Measurements from ENCODE around the gene MBOAT1.
"Not testable (repeated sequence)": the region's sequence is repeated elsewhere in the genome, so short reads cannot be mapped to it uniquely, and the experiment has no call there.

The MBOAT1 gene

DNA sequence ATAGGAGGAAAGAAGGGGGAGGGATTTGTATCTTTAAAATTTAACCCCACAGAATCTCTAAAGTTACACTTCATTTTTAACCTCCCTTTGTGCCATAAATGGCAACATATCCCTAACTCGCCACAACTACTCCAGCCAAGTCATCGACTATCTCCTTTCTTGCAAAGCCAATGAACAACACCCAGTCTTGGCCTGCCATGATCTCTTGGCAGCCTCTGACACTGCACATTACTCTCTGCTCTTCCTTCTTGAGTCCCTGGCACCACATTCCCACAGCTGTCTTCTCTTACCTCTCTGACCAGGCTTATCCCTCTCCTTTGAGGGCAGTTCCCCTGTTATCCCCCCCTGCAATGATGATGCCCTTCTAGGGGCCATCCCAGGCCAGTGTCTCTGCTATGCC lies 42.5 kb downstream of the MBOAT1 start:
- no peak for DNase-seq (ENCODE audit: low spot score)

DNA sequence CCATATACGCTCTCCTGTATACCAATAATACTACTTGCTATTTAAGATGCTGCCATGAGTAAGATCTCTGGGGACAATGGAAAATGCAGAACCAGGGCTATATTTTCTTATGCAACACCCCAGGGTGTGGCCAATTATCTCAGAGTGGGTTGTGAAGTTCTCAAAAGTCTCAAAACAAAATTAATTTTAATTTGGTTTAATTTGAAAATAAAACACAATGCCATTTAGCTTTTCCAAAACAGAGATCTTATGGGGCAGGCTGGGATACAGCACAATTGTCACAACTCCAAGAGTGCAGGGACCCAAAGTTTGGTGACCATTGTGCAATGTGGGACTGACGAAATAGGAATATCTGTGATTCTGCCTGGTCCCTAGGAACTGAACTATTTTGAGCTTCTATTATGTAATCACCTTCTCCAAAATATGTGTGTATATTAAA lies 43.1 kb downstream of the MBOAT1 start:
- DNase-seq (ENCODE audit: low spot score) = no peak

DNA sequence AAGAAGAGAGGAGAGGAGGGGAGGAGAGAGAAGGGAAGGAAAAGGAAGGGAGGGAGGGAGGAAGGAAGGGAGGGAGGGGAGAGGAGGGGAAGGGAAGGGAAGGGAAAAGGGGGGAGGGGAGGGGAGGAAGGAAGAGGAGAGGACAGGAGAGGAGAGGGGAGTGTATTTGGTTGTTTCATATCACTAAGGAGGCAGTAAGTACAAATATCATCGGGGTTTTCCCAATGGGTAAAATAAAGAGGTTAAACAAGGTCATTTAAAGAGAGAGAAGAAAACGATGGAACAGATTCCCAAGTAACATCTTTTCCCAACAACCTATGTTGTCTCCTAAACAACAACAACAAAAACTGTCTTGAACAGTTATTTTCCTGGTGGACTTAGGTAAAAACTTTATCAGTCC lies 43.6 kb downstream of the MBOAT1 start:
- no peak for DNase-seq (ENCODE audit: low spot score)

DNA sequence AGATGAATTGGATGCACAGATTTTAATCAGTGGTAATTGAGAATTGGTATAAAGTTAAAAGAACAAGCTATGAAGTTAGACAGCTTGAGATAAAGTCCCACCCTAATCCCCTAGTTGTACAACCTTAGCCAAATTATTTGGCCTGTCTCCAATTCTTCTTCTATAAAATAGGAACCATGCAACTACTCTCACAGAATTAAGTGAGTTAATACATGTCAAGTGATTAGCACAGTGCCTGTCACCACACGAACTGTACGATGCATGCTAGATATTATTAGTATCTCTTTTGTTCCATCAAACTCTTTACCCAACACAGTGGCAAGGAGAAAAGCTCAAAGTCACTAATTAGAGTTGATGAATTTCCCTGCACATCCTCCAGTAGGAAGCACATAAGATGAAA lies 44.7 kb downstream of the MBOAT1 start:
- DNase-seq (ENCODE audit: low spot score) = no peak

DNA sequence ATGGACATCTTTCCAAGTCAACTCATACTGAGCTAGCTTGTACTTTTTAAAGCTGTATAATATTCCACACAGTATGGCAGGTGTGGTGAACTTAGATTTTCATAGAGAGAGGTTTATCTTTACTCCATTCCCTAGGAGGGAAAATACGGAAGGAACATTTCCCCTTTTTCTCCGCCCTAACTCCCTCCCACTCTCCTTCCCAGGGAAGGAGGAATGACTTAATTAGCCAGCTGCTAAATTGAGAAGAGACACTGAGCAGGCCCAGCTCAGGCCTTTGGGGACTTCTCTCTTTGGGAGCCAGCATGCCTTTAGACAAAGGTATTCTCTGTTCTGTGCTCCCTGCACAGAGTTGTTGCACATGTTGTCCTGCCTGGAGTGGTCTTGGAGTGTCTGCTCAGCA lies 46.1 kb downstream of the MBOAT1 start:
- DNase-seq (ENCODE audit: low spot score) = no peak

DNA sequence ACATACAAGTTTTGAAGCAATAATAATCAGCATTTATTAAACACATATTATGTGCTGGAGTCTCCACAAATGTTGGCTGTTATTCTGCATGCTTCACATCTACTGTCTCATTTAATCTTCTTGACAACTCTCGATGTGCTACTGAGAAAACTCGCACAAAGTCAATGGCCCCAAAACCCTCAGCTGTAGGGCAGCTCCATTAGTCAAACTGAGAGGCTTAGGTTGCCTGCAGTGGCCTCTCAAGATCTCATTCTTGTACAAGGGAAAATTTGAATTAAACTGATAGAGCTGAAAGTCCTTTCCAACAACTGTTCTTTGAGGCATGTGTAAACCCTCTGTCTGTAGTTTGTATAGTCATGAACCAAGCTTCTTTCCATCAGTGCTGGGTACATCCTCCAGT lies 49.8 kb downstream of the MBOAT1 start:
- DNase-seq (ENCODE audit: low spot score) = no peak

DNA sequence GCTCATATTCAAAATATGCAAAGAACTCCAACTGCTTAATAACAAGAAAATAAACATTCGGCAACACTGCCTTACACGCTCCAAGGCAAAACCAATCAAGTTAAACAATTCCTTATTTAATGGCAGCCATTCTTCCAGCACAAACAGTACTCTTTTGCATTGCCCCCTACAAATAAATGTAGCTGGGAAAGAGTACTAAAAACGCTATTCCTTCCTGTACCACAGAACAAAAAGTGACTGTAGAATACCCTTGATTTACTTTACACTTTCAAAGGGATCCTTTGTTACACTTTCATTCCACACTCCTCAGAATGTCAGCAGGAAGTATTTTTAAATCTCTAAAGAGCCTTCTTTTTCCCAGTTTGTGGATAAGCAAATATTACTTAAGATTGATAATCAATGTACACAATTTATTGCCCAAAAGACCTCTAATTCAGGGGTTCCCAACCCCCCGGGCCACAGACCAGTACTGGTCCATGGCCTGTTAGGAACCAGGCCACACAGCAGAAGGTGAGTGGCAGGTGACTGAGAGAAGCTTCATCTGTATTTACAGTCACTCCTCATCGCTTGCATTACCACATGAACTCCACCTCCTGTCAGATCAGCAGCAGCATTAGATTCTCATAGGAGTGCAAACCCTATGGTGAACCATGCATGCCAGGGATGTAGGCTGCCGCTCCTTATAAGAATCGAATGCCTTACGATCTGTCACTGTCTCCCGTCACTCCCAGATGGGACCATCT lies 51.6 kb downstream of the MBOAT1 start:
- DNase-seq (ENCODE audit: low spot score) = no peak

DNA sequence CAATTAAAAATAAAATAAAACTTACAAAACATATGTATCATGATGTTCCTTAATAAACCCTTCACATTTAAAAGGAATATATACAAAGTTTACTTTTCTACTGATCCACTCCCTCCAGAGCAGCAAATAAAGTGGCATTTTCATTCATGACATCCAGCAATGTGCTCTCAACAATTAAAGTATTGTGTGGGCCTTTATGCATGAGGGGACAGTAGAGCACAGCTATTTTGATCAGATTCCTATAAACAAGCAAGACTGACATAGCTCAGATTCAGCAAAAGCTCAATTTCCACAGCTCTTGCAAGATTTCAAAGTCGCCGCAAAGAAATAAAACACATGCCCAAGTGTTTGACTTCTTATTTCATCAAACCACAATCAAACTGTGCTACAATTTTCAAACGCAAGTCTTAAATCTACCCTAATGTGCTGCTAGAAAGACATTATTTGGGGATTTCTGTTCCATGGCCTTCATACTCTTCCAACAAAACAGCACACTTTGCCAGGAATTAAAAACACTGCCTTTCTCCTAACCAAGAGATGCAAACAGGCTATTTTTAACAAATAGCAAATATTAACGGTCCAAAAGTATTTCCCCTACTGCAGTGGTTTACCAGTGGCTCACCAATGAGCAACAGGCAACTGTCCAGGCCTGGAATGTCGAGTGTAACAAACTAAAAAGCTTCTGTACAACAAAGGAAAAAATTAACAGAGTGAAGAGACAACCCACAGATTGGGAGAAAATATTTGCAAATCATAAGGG lies 52.3 kb downstream of the MBOAT1 start:
- DNase-seq (ENCODE audit: low spot score) = no peak

DNA sequence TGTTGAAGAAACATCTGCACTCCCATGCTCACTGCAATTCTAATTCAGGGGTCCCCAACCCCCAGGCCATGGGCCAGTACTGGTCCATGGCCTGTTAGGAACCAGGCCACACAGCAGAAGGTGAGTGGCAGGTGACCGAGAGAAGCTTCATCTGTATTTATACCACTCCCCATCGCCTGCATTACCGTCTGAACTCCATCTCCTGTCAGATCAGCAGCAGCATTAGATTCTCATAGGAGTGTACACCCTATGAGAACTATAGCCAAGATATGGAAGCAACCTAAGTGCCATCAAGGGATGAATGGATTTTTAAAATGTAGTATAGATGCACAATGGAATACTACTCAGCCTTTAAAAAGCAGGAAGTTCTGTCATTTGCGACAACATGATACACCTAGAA lies 53.2 kb downstream of the MBOAT1 start:
- DNase-seq (ENCODE audit: low spot score) = no peak

DNA sequence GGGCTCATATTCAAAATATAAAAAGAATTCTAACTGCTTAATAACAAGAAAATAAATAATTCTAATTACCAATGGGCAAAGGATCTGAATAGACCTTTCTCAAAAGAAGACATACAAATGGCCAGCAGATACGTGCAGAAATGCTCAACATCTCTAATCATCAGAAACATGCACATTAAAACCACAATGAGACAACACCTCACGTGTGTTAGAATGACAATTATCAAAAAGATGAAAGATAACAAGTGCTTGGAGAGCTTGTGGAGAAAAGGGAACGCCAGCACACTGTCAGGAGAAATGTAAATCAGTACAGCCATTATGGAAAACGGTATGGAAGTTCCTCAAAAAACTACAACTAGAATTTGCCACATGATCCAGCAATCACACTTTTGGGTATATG lies 53.6 kb downstream of the MBOAT1 start:
- no peak for DNase-seq (ENCODE audit: low spot score)

DNA sequence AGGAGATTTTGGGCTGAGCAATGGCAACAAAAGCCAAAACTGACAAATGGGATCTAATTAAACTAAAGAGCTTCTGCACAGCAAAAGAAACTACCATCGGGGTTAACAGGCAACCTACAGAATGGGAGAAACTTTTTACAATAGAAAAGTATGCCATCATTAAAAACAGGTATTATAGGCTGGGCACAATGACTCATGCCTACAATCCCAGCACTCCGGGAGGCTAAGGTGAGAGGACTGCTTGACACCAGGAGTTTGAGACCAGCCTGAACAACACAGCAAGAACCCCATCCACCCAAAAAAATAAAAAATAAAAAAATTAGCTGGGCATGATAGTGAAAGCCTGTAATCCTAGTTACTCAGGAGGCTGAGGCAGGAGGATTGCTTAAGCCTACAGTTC lies 55.4 kb downstream of the MBOAT1 start:
- DNase-seq (ENCODE audit: low spot score) = no peak

DNA sequence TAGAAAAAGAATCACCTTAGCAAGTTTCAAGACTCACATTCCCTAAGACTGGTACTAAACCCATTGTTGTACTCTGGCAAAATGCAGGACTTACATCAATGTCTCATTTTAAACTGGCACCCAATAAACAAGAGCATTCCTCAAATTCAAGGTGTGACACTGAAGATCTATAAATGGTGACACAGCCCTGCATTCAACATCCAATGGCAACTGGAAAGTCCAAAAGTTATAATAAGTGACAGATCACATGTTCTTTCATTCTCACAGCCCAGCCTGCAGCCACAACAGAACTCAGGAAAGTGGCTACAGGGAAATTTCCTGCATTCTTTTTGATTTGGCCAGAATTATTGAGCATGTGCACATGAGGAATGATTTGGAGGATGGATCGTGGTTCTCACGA lies 57.5 kb downstream of the MBOAT1 start:
- no peak for DNase-seq (ENCODE audit: low spot score)

DNA sequence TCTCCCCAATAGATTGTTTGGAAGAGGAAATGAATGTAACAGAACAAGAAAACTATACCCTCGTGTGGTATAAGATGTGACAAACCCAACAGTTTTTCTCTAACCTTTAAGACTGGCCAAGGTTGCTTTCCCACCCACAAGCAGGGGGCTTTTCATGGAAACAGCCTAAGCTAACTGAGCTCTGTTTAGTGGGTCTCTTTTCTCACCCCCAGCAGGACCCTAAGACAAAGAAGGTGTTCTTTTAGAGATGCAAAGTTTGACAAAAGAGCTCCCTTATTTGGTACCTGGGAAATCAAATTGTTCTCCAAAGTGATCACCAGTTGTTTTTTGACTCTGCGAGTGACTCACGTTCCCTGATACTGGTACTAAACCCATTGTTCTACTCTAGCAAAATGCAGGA lies 59.1 kb downstream of the MBOAT1 start:
- no peak for DNase-seq (ENCODE audit: low spot score)

DNA sequence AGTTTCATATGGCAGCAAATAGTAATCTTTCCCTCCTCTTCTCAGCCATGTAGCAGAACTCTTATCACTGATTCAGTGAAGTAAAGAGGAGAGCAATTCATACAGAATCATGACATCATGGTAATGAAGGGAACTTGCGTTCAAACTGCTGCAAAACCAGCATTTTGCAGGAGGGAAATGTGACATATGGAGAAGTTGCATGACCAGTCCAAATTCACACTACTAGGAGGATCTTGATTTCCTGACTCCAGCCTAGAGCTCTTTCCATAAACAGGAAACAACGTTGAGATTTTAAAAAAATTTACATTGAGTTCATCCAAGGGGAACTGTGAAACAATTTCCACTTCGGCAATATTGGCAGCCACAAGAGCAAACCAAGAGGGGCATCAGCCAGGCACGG lies 63.8 kb downstream of the MBOAT1 start:
- no peak for DNase-seq (ENCODE audit: low spot score)

DNA sequence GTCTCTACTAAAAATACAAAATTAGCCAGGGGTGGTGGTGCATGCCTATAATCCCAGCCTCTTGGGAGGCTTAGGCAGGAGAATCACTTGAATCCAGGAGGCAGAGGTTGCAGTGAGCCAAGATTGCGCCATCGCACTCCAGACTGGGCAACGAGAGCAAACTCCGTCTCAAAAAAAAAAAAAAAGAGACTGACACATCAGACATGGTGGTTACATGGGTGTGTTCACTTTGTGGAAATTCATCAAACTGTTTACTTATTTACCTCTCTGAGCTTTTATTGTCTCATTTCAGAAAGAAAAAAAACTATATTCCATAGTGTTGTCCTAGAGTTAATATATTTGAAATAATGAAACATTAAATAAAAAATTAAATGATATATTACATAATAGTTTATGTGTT lies 64.8 kb downstream of the MBOAT1 start:
- DNase-seq (ENCODE audit: low spot score) = no peak

DNA sequence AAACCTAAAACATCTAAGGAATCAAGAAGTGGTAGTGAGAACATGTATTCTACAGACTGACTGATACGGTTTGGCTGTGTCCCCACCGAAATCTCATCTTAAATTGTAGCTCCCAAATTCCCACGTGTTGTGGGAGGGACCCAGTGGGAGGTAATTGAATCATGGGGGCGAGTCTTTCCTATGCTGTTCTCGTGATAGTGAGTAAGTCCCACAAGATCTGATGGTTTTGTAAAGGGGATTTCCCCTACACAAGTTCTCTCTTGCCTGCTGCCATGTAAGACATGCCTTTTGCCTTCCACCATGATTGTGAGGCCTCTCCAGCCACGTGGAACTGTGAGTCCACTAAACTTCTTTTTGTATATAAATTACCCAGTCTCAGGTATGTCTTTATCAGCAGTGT lies 65.4 kb downstream of the MBOAT1 start:
- not testable (repeated sequence) for DNase-seq (ENCODE audit: low spot score)

DNA sequence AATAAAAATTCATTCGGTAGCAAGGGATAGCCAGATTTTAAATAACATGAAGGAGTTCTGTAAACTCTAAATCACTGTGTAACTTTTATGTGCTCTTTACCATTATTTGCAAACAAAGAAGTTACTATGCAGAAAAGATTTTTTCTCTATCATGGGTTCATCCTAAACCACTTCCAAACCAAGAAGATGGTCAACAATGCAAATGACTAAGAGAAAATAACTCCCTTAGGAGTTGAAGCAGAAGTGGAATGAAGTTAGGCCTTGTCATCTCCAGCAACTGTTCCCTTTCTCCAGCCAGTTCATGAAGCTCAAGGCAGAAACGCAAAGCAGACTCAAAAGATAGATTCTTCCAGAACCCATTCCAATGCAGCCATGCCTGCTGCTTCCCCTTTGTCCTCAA lies 66.0 kb downstream of the MBOAT1 start:
- no peak for DNase-seq (ENCODE audit: low spot score)

DNA sequence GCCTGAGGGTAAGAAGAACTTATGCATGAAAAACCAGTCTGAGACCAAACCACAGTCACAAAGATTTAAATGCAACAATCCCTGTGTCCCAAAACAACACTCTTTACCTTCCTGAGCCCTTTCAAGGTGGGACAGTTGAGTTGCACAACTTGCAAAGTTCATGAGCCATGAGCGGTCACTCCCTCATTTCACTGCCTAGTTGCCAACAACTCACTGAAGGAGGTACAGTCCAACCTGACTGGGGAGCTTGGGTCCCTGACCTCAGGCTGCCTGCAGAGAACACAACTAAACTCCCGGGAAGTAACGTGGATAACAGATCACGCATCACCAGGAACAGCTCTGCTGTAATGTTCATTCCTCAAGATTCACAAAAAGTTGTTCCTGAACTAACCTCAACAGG lies 69.4 kb downstream of the MBOAT1 start:
- no peak for DNase-seq (ENCODE audit: low spot score)

DNA sequence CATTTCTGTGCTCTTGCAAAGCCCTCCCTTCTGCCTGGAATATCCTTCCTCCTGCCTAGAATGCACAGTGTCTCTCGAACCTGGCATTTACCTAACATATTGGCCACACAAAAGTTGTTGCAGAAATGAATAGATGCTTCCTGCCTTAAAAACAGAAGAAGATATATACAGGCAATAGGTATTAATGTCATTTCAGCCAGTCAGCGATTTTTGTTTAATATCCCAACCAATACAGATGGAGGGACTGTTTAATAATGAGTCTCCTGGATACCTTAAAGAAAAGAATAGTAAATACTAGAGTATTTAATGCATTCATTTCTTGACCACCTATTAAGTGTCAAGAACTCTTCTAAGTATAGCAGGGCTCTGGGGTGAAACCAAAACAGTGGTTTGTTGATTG lies 70.3 kb downstream of the MBOAT1 start:
- DNase-seq (ENCODE audit: low spot score) = no peak

DNA sequence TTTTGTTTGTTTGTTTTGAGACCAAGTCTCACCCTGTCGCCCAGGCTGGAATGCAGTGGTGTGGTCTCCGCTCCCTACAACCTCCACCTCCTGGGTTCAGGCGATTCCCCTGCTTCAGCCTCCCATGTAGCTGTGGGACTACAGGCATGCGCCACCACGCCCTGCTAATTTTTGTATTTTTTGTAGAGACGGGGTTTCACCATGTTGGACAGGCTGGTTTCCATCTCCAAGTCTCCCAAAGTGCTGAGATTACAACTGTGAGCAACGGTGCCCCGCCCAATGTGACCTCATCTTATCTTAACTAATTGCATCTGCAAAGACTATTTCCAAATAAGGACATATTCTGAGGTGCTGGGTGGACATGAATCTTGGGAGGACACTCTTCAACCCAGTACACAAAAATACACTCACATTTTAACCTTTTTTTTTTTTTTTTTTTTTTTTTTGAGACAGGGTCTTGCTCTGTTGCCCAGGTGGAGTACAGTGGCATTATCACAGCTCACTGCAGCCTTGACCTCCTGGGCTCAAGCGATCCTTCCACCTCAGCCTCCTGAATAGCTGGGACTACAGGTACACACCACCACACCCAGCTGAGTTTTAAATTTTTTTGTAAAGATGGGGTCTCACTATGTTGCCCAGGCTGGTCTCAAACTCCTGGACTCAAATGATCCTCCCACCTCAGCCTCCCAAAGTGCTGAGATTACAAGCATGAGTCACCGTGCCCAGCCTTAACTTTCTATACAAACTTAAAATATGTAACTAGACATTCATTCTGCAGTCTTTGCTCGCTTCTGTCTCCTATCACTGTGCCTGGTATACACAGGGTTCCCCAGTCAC lies 72.9 kb downstream of the MBOAT1 start:
- not testable (repeated sequence) for DNase-seq (ENCODE audit: low spot score)

DNA sequence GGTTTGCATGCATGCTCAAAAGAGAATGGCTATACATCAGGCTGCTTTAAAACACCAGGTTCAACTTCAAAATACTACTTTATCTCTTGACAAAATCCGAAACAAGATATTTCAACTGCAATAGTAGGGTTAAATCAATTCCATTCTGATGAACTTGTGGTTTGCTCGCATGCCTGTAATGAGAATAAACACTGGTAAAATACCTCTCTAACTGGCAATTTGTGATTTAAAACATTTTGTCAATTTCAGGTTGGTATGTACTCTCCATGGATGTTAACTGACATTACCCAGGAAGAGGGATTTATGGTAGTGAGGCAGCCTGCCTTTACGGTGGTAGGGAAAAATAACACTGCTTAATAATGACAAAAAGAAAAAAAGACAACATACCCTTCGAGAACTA lies 74.4 kb downstream of the MBOAT1 start:
- no peak for DNase-seq (ENCODE audit: low spot score)

DNA sequence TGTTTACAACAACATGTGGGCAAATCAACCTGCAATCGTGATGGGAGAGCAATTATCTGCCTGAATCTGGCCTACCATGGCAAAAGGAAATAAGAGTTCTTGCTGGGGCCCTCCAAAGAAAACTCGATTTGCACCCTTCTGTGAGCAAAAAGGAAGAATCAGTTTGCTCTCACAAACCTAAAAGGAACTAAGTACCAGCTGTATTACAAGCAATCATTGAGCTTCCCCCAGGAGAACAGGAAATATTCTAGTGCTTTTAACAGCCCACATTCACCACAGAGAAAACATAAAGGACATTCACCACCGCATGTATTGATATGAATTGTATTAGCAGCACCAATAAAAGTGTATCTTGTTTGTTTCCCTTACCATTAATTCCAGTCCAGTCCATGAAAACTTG lies 75.0 kb downstream of the MBOAT1 start:
- DNase-seq (ENCODE audit: low spot score) = no peak

Data from germinal center (tissue), 1 donor.